ENCODE measurements around the gene FXYD5. TPM values are rescaled to one million over a fixed set of nuclear protein-coding genes. Genes with fewer than 3 reads are reported as not detected.

FXYD5 gene
- polyA plus RNA-seq, 1 donor = 53.4 TPM

GRCh38 chr19:35136977-35137702 is 17.4 kb upstream of the FXYD5 start:
- Histone ChIP-seq H3K27me3 (ENCODE audit: control insufficient read depth, insufficient read depth, low read length) (peaks cover 8% of the 10 kb centered on the region), H3K4me1 (ENCODE audit: control insufficient read depth, insufficient read depth, low read length) (peaks cover 56% of the 10 kb centered on the region), H3K4me3 (ENCODE audit: low read length) (no peak overlapping the region), H3K9me3 (ENCODE audit: control insufficient read depth, low read depth, low read length) (no peaks in the 10 kb centered on the region), H3K27ac (ENCODE audit: low read length) (peak overlapping the region; percentile 8), H3K36me3 (ENCODE audit: control insufficient read depth, insufficient read depth, low read length) (no peaks in the 10 kb centered on the region)
- DNase-seq = peak in 1 of 2 donors; percentile 58
- no CpG with 5 or more reads among the region's 9 CpGs for WGBS (ENCODE audit: insufficient coverage, low lambda C conversion rate)

GRCh38 chr19:35138305-35138892 is 16.1 kb upstream of the FXYD5 start, which contains the start of gene FXYD1:
Gene FXYD1, plus strand, starts transcription at chr19:35138824. Its CDS starts 1,256 bp downstream, at chr19:35140080.
- Histone ChIP-seq H3K36me3 (ENCODE audit: control insufficient read depth, insufficient read depth, low read length) (no peaks in the 10 kb centered on the region), H3K27ac (ENCODE audit: low read length) (peak within 1 kb of the TSS; percentile 16), H3K27me3 (ENCODE audit: control insufficient read depth, insufficient read depth, low read length) (peaks cover 18% of the 10 kb centered on the region), H3K9me3 (ENCODE audit: control insufficient read depth, low read depth, low read length) (peaks cover 4% of the 10 kb centered on the region), H3K4me3 (ENCODE audit: low read length) (peak within 1 kb of the TSS; percentile 16), H3K4me1 (ENCODE audit: control insufficient read depth, insufficient read depth, low read length) (peaks cover 62% of the 10 kb centered on the region)
- peak in 1 of 2 donors; percentile 17 for DNase-seq
- no CpG with 5 or more reads among the region's 18 CpGs for WGBS (ENCODE audit: insufficient coverage, low lambda C conversion rate)

GRCh38 chr19:35140207-35140961 is 14.2 kb upstream of the FXYD5 start:
- no peaks in the 10 kb centered on the region for H3K36me3 ChIP-seq (ENCODE audit: control insufficient read depth, insufficient read depth, low read length)
- no peak overlapping the region for H3K27ac ChIP-seq (ENCODE audit: low read length)
- peaks cover 58% of the 10 kb centered on the region for H3K4me1 ChIP-seq (ENCODE audit: control insufficient read depth, insufficient read depth, low read length)
- no peak for DNase-seq
- 48% methylated on average over 4 of the region's 12 CpGs for WGBS (ENCODE audit: insufficient coverage, low lambda C conversion rate)
- H3K9me3 ChIP-seq (ENCODE audit: control insufficient read depth, low read depth, low read length) = peaks cover 4% of the 10 kb centered on the region
- no peak overlapping the region for H3K4me3 ChIP-seq (ENCODE audit: low read length)
- H3K27me3 ChIP-seq (ENCODE audit: control insufficient read depth, insufficient read depth, low read length) = peaks cover 34% of the 10 kb centered on the region

- peak; percentile 74 to 78 for DNase-seq
- no peak overlapping the region for H3K4me3 ChIP-seq (ENCODE audit: low read length)
- peaks cover 54% of the 10 kb centered on the region for H3K4me1 ChIP-seq (ENCODE audit: control insufficient read depth, insufficient read depth, low read length)
- peaks cover 4% of the 10 kb centered on the region for H3K9me3 ChIP-seq (ENCODE audit: control insufficient read depth, low read depth, low read length)
- peaks cover 34% of the 10 kb centered on the region for H3K27me3 ChIP-seq (ENCODE audit: control insufficient read depth, insufficient read depth, low read length)
- peak overlapping the region; percentile 6 for H3K27ac ChIP-seq (ENCODE audit: low read length)
- H3K36me3 ChIP-seq (ENCODE audit: control insufficient read depth, insufficient read depth, low read length) = no peaks in the 10 kb centered on the region
- no CpG with 5 or more reads among the region's 48 CpGs for WGBS (ENCODE audit: insufficient coverage, low lambda C conversion rate)
Measured at GRCh38 chr19:35140962-35141836, 13.3 kb upstream of the FXYD5 start.

- Histone ChIP-seq H3K36me3 (ENCODE audit: control insufficient read depth, insufficient read depth, low read length) (no peaks in the 10 kb centered on the region), H3K4me3 (ENCODE audit: low read length) (no peak overlapping the region), H3K27ac (ENCODE audit: low read length) (peak overlapping the region; percentile 6), H3K4me1 (ENCODE audit: control insufficient read depth, insufficient read depth, low read length) (peaks cover 47% of the 10 kb centered on the region), H3K9me3 (ENCODE audit: control insufficient read depth, low read depth, low read length) (peaks cover 4% of the 10 kb centered on the region), H3K27me3 (ENCODE audit: control insufficient read depth, insufficient read depth, low read length) (peaks cover 34% of the 10 kb centered on the region)
- peak in 1 of 2 donors; percentile 23 for DNase-seq
- 0% methylated on average over 2 of the region's 21 CpGs for WGBS (ENCODE audit: insufficient coverage, low lambda C conversion rate)
Measured at GRCh38 chr19:35141837-35142605, 12.5 kb upstream of the FXYD5 start.

GRCh38 chr19:35142606-35143230 is 11.8 kb upstream of the FXYD5 start:
- Histone ChIP-seq H3K27me3 (ENCODE audit: control insufficient read depth, insufficient read depth, low read length) (peaks cover 34% of the 10 kb centered on the region), H3K4me3 (ENCODE audit: low read length) (no peak overlapping the region), H3K4me1 (ENCODE audit: control insufficient read depth, insufficient read depth, low read length) (peaks cover 41% of the 10 kb centered on the region), H3K27ac (ENCODE audit: low read length) (no peak overlapping the region), H3K36me3 (ENCODE audit: control insufficient read depth, insufficient read depth, low read length) (no peaks in the 10 kb centered on the region), H3K9me3 (ENCODE audit: control insufficient read depth, low read depth, low read length) (peaks cover 4% of the 10 kb centered on the region)
- DNase-seq = peak in 1 of 2 donors; percentile 32
- WGBS (ENCODE audit: insufficient coverage, low lambda C conversion rate) = no CpG with 5 or more reads among the region's 46 CpGs

GRCh38 chr19:35143231-35143715 is 11.3 kb upstream of the FXYD5 start, which contains the start of gene FXYD7:
Gene FXYD7, plus strand, starts transcription at chr19:35143255. Its CDS starts 79 bp downstream, at chr19:35143334.
- Histone ChIP-seq H3K4me1 (ENCODE audit: control insufficient read depth, insufficient read depth, low read length) (peaks cover 37% of the 10 kb centered on the region), H3K4me3 (ENCODE audit: low read length) (peak within 1 kb of the TSS; percentile 13), H3K36me3 (ENCODE audit: control insufficient read depth, insufficient read depth, low read length) (no peaks in the 10 kb centered on the region), H3K27me3 (ENCODE audit: control insufficient read depth, insufficient read depth, low read length) (peaks cover 34% of the 10 kb centered on the region), H3K27ac (ENCODE audit: low read length) (no peak within 1 kb of the TSS), H3K9me3 (ENCODE audit: control insufficient read depth, low read depth, low read length) (peaks cover 4% of the 10 kb centered on the region)
- WGBS (ENCODE audit: insufficient coverage, low lambda C conversion rate) = no CpG with 5 or more reads among the region's 31 CpGs
- DNase-seq = no peak

- DNase-seq = no peak
- no peaks in the 10 kb centered on the region for H3K36me3 ChIP-seq (ENCODE audit: control insufficient read depth, insufficient read depth, low read length)
- no peak overlapping the region for H3K4me3 ChIP-seq (ENCODE audit: low read length)
- peaks cover 4% of the 10 kb centered on the region for H3K9me3 ChIP-seq (ENCODE audit: control insufficient read depth, low read depth, low read length)
- WGBS (ENCODE audit: insufficient coverage, low lambda C conversion rate) = 17% methylated on average over 1 of the region's 3 CpGs
- peaks cover 34% of the 10 kb centered on the region for H3K27me3 ChIP-seq (ENCODE audit: control insufficient read depth, insufficient read depth, low read length)
- no peak overlapping the region for H3K27ac ChIP-seq (ENCODE audit: low read length)
- H3K4me1 ChIP-seq (ENCODE audit: control insufficient read depth, insufficient read depth, low read length) = peaks cover 33% of the 10 kb centered on the region
Measured at GRCh38 chr19:35143818-35144217, 10.7 kb upstream of the FXYD5 start.

- Histone ChIP-seq H3K4me3 (ENCODE audit: low read length) (no peak overlapping the region), H3K9me3 (ENCODE audit: control insufficient read depth, low read depth, low read length) (peaks cover 4% of the 10 kb centered on the region), H3K4me1 (ENCODE audit: control insufficient read depth, insufficient read depth, low read length) (peaks cover 29% of the 10 kb centered on the region), H3K36me3 (ENCODE audit: control insufficient read depth, insufficient read depth, low read length) (no peaks in the 10 kb centered on the region), H3K27me3 (ENCODE audit: control insufficient read depth, insufficient read depth, low read length) (peaks cover 34% of the 10 kb centered on the region), H3K27ac (ENCODE audit: low read length) (no peak overlapping the region)
- no CpG with 5 or more reads among the region's 6 CpGs for WGBS (ENCODE audit: insufficient coverage, low lambda C conversion rate)
- no peak for DNase-seq
Measured at GRCh38 chr19:35144259-35144599, 10.3 kb upstream of the FXYD5 start.
